Activated T-helper 1 cell treated with Interleukin-2 at 50 U/mL for 16 hours (primary cell): ENCODE measurements around the gene UBE2U.

ENCODE experiments used
- DNase-seq: peaks from one replicate; pipeline ENCODE4 v3.0.0-alpha.2; 2020; ENCODE audit warnings: low read depth

Gene UBE2U

DNA sequence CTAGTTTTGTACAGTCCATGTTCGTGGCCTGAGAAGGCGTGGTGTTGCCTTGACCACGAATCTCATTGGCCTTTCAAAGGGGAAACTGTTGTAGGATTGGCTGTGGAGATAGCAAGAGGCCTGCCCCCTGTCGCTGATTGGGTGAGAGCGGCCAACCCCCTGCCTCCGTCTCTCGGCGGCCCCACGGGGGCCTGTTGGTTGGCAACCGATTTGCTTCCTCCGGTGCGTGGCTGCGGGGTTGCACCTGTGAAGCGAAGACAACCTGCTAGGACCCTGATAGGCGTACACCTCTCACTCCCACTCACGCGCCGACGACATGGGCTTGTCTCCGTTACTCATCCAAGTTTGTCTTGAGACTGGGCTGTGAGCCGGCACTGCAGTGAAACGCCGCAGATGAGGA is at the start of gene UBE2U:
Gene UBE2U (plus strand): TSS at position 204 of the 400 bp plus-strand sequence. CDS start 428 bp downstream, outside the sequence.
- no peak for DNase-seq

- DNase-seq = no peak
Measured at GRCh38 chr1:64155278-64155677, 48.1 kb upstream of the UBE2U start.

DNA sequence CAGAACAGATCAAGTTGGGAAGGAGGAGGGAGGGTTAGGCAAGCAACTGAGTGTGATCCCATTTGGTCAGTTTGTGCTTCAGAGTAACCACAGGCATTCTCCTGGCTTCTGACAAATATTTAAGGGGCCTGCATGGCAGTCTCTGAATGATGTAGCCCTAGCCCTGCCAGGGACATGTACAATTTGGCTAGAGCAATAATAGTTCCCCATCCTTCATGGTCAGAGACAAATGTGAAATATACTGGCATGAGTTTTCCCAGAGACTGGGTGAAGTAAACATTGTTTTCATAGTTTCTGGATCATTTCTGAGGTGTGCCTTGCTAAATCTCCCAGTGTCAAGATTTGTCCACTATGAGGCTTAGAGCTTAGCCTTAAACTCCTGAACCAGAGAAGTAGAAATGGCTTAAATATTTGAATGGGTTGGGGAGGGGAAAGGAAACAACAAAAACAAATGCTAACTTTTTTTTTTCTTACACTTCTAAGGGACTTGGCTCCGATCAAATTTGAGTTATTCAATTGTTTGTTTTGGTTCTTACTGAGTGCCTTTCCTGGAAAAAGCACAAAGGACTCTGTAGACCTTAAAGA is 42.0 kb upstream of the UBE2U start:
- DNase-seq = no peak

GRCh38 chr1:64162151-64162550 is 41.3 kb upstream of the UBE2U start:
- no peak for DNase-seq

DNA sequence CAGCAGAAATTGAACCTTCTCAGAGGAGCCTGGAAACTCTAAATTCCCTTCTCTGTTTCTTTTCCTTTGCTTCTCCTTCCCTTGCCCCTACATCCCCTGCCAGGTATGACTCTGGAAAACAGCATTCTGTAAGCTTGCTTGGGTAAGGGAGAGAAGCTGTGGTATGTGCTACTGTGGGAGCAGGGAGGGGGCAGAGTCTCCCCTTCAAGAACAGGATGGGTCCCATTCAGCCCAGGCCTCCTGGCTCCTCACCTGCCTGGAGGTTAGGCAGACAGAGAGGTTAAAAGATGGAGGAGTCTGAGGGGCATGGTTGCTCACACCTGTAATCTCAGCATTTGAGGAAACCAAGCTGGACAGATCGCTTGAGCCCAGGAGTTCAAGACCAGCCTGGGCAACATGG is 40.6 kb upstream of the UBE2U start:
- DNase-seq = no peak

DNA sequence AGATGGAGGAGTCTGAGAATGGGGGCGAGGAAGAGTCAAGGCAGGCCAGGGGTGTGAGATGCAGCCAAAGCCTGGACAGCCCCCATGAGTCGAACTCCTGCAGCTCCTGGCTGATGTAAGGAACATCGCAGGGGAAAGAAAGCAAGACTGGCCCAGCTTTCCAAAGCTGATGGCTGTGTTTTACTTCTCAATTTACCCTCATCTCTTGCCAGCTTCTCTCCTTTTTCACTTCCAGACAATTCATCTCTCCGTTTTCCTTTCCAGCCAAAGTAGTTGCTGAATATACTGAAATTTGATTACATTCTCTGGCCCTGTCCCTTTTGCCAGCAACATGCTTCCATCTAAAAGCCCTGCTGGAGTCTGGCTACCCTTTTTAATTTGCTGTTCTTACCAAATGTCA is 40.0 kb upstream of the UBE2U start:
- no peak for DNase-seq

DNA sequence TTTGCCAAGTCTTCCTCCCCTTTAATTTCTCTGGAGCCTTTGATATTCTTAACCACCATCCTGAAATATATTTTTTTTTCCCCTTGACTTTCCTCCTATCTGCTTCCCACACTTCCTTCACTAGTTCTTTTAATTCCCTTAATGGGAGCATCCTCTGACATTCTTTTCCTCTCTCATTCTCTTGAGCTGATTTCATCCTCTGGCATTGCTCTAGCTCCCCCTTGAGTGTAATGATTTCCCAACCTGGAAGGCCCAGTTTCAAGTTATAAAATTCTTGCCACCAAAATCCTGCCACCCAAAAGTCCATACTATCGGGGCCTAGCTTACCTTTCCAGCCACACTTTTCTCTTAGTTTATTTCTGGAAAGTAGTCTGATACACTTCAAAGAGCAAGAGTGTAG is 39.5 kb upstream of the UBE2U start:
- no peak for DNase-seq

- DNase-seq = no peak
Measured at GRCh38 chr1:64166629-64167028, 36.8 kb upstream of the UBE2U start.

DNA sequence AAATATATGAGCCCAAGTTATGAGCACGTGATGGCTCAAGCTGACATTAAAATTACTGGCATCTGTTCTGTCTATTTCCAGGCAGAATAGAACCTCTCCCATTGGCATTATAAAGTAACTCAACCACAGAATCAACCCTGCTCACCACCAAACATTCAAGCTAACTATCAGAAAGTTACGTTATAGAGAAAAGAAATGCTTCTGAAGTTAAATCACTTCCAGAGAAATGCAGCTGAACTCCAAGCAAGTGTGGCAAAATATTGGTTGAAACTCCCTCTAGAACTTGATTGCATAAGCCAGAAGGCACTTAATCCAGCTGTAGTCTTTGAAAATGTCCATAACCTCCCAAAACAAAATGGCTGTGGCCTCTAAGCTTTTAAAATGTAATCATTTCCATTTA is 36.2 kb upstream of the UBE2U start:
- DNase-seq = no peak

DNA sequence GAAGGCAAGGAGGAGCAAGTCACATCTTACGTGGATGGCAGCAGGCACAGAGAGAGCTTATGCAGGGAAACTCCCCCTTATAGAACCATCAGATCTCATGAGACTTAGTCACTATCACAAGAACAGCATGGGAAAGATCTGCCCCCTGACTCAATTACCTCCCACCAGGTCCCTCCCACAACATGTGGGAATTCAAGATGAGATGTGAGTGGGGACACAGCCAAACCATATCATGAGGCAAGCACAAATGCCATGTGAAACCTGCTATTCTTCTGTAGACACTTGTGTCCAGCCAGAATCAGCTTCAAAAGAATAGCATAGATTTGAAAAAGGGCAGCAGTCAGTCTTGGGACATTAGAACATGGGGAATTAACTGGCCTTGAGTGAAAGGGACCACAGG is 32.2 kb upstream of the UBE2U start:
- DNase-seq = no peak

DNA sequence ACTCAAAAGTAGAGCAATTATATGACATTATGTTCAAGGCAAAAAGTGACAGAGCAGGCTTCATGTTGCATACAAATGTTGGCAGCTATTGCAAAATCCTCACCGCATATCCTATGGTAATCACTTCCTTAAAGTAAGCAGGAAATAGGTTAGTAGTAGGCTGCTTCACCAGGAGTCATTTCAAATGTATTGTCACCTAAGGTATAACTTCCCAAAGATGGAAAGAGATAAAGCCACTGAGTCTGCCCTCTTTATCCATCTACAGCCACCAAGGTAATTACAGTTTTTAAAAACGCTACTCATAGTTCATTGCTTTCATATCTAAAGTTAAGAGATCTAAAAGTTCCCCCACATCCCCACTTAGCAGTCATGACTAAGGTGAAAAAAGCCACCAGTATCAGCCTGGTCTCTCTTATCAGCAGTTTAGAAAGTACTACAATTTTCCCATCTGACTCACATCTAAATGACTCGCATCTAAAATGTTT is 31.6 kb upstream of the UBE2U start:
- DNase-seq = no peak

- DNase-seq = no peak
Measured at GRCh38 chr1:64172458-64172983, 30.9 kb upstream of the UBE2U start.

DNA sequence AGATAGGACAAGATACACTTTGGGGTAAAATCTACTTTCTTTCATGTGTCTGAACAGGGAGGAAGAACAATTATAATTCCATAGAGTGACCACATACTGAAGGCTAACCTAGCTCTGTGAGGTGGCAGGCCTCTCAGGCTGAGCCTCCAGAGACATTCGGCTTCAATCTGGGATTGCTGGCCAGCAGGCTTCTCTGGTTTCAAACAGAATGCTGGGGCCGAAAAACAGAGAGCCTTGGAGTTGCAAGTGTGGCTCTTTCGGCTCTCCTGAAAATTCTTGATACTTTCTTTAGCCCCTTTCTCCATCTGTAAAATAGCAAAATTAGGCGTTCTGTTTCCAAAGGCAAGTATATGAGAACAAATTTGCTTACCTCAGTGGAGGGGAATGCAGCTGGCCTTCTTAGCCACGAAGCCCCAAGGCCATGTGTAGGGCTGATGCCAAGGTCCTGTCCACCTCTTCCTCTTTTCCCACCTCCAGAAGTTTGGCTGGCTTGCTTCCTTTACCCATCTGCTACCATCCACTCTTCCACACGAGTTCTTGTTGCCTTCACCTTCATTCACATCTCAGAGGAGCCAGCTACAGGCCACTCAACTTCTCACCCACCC is 30.0 kb upstream of the UBE2U start:
- DNase-seq = no peak

DNA sequence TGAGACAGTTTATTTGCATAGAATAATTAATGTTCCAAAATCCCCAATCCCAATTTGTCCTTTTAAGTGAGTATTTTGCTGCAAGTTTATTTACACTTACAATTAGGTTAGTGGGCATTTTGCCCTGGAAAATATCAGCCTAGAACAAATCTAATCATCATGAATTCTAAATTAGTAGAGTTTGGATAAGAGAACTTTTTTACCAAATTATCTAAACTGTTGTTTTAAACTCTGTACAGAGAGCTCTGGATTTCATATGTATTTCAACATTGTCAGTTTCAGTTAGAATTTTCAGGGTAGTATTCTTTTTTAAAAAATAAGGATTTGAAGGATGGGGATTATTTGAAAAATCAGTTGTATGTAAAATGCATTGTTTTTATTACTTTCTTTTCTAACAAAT is 27.8 kb upstream of the UBE2U start:
- no peak for DNase-seq

DNA sequence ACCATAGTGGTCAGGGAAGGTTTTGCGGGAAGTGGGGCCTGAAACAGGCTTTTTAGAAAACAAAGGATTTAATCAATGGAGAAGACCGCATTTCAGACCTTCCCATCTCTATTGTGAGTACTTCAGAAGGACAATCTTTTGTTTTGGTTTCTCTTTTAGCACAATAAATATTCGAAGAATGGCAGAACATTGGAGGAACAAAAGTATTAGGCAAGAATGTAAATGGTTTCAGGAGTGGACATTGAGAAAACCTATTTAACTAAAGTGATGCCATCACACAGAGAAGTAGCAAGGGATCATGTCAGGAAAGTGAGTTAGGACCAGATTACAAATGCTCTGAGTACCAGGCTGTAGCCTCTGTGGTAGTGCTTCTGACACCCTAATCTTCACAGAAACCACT is 26.8 kb upstream of the UBE2U start:
- no peak for DNase-seq

GRCh38 chr1:64179588-64179987 is 23.8 kb upstream of the UBE2U start:
- no peak for DNase-seq

GRCh38 chr1:64182207-64182606 is 21.2 kb upstream of the UBE2U start:
- no peak for DNase-seq

GRCh38 chr1:64183395-64184002 is 19.9 kb upstream of the UBE2U start:
- no peak for DNase-seq

DNA sequence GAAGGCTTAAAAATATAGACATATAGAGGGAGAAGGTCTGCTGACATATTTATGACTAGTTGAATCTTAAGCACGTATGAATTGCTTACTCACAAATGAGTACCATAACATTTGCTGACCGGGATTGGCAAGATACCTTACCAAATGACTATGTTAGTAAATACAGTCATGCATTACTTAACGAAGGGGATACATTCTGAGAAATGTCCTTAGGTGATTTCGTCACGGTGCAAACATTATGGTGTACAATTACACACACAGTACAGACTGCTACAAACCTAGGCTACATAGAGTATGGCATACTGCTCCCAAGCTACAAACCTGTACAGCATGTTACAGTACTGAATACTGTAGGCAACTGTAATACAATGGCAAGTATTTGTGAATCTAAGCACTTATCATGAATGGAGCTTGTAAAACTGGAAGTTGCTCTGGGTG is 19.4 kb upstream of the UBE2U start:
- DNase-seq = no peak

DNA sequence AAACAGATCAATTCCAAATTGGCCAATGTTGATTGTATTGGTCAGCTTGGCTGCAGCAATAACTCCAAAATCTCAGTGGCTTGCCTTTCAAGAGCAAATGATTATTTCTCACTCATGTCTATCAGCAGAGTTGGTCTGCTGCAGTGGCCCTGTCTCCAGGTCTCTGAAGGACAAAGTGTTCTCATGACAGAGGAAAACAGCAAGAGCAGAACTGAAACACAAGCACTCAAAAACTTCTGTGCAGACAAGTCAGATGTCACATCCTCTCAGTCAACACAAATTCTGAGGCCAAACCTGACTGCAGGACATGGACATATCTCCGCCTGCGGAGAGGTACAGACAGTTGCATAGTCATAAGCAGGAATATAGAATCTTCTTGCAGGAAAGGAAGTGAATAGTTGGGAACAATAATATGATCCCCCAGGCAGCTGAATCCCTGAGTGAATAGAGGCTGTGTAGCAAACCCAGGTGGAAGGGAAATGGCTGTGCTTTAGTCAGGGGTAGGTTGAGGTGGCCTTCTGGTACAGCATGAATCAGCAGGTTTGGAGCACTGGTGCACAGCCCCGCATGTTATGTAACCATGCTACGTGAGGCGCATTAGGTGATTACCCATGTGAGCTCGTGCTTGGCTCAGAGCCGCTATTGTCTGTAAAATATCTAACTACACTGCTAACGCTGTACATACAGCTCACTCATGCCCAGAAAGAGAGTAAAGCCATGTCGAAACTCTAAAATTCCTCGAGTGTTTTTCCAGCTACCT is 17.1 kb upstream of the UBE2U start:
- no peak for DNase-seq

- no peak for DNase-seq
Measured at GRCh38 chr1:64186898-64187280, 16.5 kb upstream of the UBE2U start.

- DNase-seq = no peak
Measured at GRCh38 chr1:64187646-64188045, 15.8 kb upstream of the UBE2U start.

DNA sequence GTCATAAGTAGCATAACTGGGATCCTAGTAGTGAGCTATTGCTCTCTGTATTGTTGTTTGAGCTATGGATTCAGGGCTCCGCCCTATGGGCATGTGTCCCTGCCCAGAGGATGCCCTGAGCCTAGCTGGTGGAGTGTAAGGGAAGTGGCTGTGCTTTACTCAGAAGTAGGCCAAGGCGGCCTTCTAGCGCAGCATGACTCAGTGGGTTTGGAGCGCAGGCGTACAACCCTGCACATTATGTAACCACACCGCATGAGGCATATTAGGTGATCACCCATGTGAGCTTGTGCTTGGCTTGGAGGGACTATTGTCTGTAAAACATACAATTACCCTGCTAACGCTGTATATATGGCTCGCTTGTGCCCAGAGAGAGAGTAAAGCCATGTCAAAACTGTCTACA is 11.1 kb upstream of the UBE2U start:
- DNase-seq = no peak
